GM18951 (cell line): Measurements from ENCODE around the gene PBX3.

Experiments
- POLR2A ChIP-seq: IDR thresholded peaks from 4 replicates; pipeline ENCODE4 v1.6.1; 2011; ENCODE audit warnings: mild to moderate bottlenecking; ENCODE audit not compliant: insufficient read length, insufficient read depth; ENCODE audit errors: extremely low read depth
- in situ Hi-C: fragments of 300-500 bp; cut with MboI; formaldehyde crosslinking; loops from one replicate; pipeline ENCODE4 v1.12.0; 2022; ENCODE audit warnings: low sequenced_read_pairs, mixed read lengths, inconsistent platforms; ENCODE audit not compliant: unreplicated experiment

The PBX3 gene

DNA sequence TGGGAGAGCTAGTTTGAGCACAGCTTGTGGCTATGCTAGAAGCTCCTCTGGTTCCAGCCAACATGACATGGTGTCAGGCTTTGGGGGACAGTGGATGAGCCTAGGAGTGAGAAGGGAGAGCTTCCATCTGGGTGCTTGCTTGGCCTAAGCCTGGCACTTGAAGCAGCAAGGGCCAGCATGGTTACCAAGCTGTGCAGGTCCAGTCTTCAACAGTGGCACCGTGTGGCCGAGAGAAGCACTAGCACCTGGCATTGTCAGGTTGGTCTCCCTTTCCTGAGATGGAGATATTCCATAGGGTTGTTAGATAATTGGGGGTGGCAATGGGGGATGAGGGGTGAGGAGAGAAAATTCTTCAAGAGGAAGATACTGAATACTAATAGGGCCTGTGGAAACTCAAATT is 261.9 kb downstream of the PBX3 start:
- in situ Hi-C loops: no loop called here
- no peak for TF ChIP-seq POLR2A

DNA sequence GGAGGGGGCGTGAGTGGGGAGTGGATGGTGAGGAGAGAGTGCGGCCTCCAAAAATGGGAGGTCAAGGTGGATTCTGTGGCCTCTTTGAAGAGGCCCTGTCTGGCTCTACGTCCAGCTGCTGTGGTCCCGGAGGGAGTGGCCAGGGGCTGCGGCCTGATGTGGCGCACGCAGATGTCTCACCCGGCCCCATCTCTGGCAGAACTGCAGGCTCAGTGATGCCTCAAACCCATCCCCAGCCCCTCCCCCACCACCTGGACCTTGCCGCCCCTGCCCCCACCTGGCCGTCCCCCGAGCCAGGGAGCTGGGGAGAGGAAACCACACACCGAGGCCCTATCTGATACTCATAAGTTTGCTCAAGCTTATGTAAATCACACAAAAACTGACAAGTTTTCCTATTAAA is 267.6 kb downstream of the PBX3 start:
- TF ChIP-seq POLR2A: no peak
- in situ Hi-C loops: no loop called here

DNA sequence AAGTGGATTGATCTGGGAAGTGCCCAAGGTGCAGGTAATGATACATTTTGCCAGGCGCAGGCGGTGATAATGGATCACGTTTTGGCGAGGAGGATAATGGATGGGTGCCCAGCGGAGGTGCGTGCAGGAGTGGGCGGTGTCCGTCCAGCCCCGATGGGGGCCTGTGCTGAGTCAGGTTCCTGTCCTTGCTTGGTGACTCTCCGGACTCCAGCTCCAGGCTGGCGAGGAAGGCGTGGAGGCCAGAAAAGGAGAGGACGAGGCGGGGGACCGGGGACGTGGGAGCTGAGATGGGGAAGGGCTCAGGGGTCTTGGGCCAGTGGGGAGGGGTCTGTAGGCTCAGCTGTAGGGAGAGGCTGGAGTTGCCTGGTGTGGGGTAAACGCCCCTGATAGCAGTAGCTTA is 268.3 kb downstream of the PBX3 start:
- TF ChIP-seq POLR2A: no peak
- in situ Hi-C loops: no loop called here

DNA sequence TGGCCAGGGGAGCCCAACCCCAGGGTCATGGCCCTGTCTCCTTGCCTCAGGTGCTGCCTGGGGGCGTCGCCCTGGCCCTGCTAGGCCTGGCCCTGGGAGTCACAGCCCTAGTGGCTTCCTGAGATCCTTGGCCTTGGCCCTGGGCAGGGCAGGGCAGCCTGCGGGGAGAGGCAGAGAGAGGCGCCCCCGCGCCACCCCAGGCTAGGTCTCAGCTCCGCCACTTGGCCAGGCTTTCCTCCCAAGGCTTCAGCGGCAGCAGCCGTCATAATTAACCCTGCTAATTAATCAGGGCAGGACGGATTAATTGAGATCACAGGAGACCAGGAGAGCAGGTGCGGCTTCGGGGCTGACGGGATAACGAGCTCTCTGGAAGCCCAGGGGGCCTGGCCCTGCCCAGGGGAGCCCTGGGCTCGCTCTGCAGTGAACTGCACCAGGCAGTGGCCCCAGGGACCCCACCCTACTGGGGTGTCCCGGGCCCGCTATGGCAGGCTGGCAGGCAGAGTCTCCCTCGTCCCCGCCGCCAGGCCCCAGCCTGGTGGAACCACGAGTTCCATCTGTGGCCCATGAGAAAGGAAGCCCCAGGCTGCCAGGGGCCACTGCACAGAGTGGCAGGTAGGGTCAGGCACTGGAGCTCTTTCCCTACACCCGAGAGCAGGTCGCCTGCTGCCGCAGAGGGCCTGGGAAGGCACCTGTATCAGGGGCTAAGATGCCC is 269.6 kb downstream of the PBX3 start:
- no peak for TF ChIP-seq POLR2A

More for the DNA sequence above, 269.6 kb downstream of the PBX3 start:
- in situ Hi-C loops: no loop called here
